Gastrocnemius medialis (tissue), 4 donors: ENCODE results near the gene KRT8. TPM values are rescaled to one million over a fixed set of nuclear protein-coding genes. Genes with fewer than 3 reads are reported as not detected.
"Not testable (repeated sequence)": the region's sequence is repeated elsewhere in the genome, so short reads cannot be mapped to it uniquely, and the experiment has no call there.

Source experiments
- ATAC-seq, 2 donors: fragments of 150-250 bp; one replicate each; pipeline ENCODE4 v1.9.1; 2016
- DNase-seq, 2 donors: peaks; one replicate each; pipeline ENCODE4 v3.0.0-alpha.2; 2019
- H3K27ac ChIP-seq, 4 donors: fragments of 200-600 bp; sonication (generic); 1 replicate in 1 of 4; 2 replicates in 3 of 4; pipeline ENCODE4 v1.5.1; 2016 to 2018; ENCODE audit warnings: mild to moderate bottlenecking in 2 of 4, moderate library complexity in 1 of 4
- H3K27me3 ChIP-seq, 3 donors: fragments of 200-600 bp; sonication (generic) in 2 of 3; 1 replicate in 1 of 3; 2 replicates in 2 of 3; pipeline versions ENCODE4 v1.5.1 to v1.6.0; 2016 to 2019; ENCODE audit warnings: mild to moderate bottlenecking in 1 of 3, moderate library complexity in 1 of 3
- H3K36me3 ChIP-seq, 2 donors: fragments of 200-600 bp; sonication (generic) in 1 of 2; one replicate each; pipeline ENCODE4 v1.5.1; 2017 to 2018
- H3K4me1 ChIP-seq, 2 donors: fragments of 200-600 bp; sonication (generic) in 1 of 2; one replicate each; pipeline ENCODE4 v1.5.1; 2016 to 2017; ENCODE audit warnings: mild to moderate bottlenecking in 2 of 2
- H3K4me3 ChIP-seq, 4 donors: fragments of 200-600 bp; sonication (generic) in 3 of 4; 1 replicate in 1 of 4; 2 replicates in 3 of 4; pipeline ENCODE4 v1.5.1; 2016 to 2019; ENCODE audit warnings: mild to moderate bottlenecking in 2 of 4
- H3K9me3 ChIP-seq, 3 donors: fragments of 200-600 bp; sonication (generic) in 2 of 3; 1 replicate in 1 of 3; 2 replicates in 2 of 3; pipeline ENCODE4 v1.5.1; 2016 to 2019
- CTCF ChIP-seq, 5 experiments: fragments of 450-650 bp in 3 of 5; fragments of 200-600 bp in 2 of 5; sonication (generic) in 2 of 5; IDR thresholded peaks in 4 of 5; conservative IDR thresholded peaks in 1 of 5; 1 replicate in 4 of 5; 2 replicates in 1 of 5; pipeline ENCODE4 v1.5.1; 2016 to 2019; ENCODE audit warnings: antibody characterized with exemption in 5 of 5, mild to moderate bottlenecking in 3 of 5, moderate library complexity in 3 of 5
- POLR2A ChIP-seq, 2 donors: fragments of 450-650 bp; IDR thresholded peaks; one replicate each; pipeline ENCODE4 v1.6.1; 2017; ENCODE audit warnings: antibody characterized with exemption in 2 of 2, mild to moderate bottlenecking in 2 of 2, moderate library complexity in 2 of 2
- in situ Hi-C, 4 donors: fragments of 200-750 bp; cut with MboI; loops; one replicate each; pipeline versions ENCODE4 v1.15.0 to v1.8.0; 2017; ENCODE audit warnings: low sequenced_read_pairs in 4 of 4
- intact Hi-C: fragments of 100-400 bp; cut with DNase I; formaldehyde crosslinking; loops from one replicate; pipeline ENCODE4 v1.15.1; 2023; ENCODE audit warnings: low total_unique reads
- total RNA-seq, 4 donors: library from RNA; depleted of rRNA; stranded (reverse); fragments of >200 nt; gene quantifications; one replicate each; pipeline versions ENCODE4 v1.1.0 to v1.2.3, GENCODE V29; 2016

The KRT8 gene
- total RNA-seq, 4 donors from 2014 or later, result 1.4 to 7.0 (median 3.1) TPM; not detected in 1

GRCh38 chr12:52884526-52885293 is 20.2 kb downstream of the KRT8 start:
- no peak overlapping the region for H3K4me3 ChIP-seq

GRCh38 chr12:52880499-52880898 is 24.4 kb downstream of the KRT8 start:
- DNase-seq, H3K4me1 ChIP-seq, H3K36me3 ChIP-seq, H3K4me3 ChIP-seq, H3K9me3 ChIP-seq, ATAC-seq, H3K27me3 ChIP-seq, H3K27ac ChIP-seq: not testable (repeated sequence)
- in situ Hi-C loops (loop anchor here (5.0 to 25.0 kb wide), 10 partner anchors 102 to 726 kb away; partner anchors contain the start of genes KRT85 (in 1 of the 4) and SOAT2 (in 1 of the 4)), intact Hi-C loops (loop anchor here (5.0 kb wide), 1 partner anchor 508 kb away; no protein-coding TSS in a partner anchor)

More at GRCh38 chr12:52884526-52885293, 20.2 kb downstream of the KRT8 start:
- DNase-seq, result peak; percentile 31 to 37
- in situ Hi-C loops, result loop anchor here (5.0 to 25.0 kb wide), 11 partner anchors 93 to 730 kb away; partner anchors contain the start of genes KRT85 (in 1 of the 4) and SOAT2 (in 1 of the 4)
- H3K36me3 ChIP-seq, result no peaks in the 10 kb centered on the region
- peak in 1 of 2 donors; percentile 63 for ATAC-seq
- no peak overlapping the region for H3K27ac ChIP-seq
- no peaks in the 10 kb centered on the region for H3K9me3 ChIP-seq
- peaks cover 0 to 2% of the 10 kb centered on the region in 2 donors for H3K4me1 ChIP-seq
- peaks cover 0 to 4% (median 3%) of the 10 kb centered on the region in 3 donors for H3K27me3 ChIP-seq
- TF ChIP-seq POLR2A (IDR thresholded peaks at IDR 0.05), result no peak
- TF ChIP-seq CTCF (IDR thresholded peaks at IDR 0.05 in 4 of 5, conservative IDR thresholded peaks at IDR 0.05 in 1 of 5), result peak; percentile 68 to 87 (median 81)
- intact Hi-C loops, result loop anchor here (1.0 to 5.0 kb wide), 3 partner anchors 97 to 512 kb away; partner anchors contain the start of gene IGFBP6

- no peaks in the 10 kb centered on the region for H3K9me3 ChIP-seq
- DNase-seq (peak; percentile 47 to 53), ATAC-seq (peak; percentile 83 to 89)
- TF ChIP-seq POLR2A (IDR thresholded peaks at IDR 0.05), result no peak
- TF ChIP-seq CTCF (IDR thresholded peaks at IDR 0.05 in 4 of 5, conservative IDR thresholded peaks at IDR 0.05 in 1 of 5), result peak; percentile 63 to 73 (median 65)
- intact Hi-C loops, result loop anchor here (2.0 to 5.0 kb wide), 3 partner anchors 297 to 723 kb away; no protein-coding TSS in a partner anchor
- peak overlapping the region in 2 of 4 donors; percentile 21 to 35 for H3K4me3 ChIP-seq
- H3K27ac ChIP-seq, result no peak overlapping the region
- in situ Hi-C loops, result loop anchor here (5.0 to 25.0 kb wide), 10 partner anchors 103 to 725 kb away; partner anchors contain the start of genes KRT85 (in 1 of the 4) and SOAT2 (in 1 of the 4)
- H3K27me3 ChIP-seq, result peaks cover 0 to 4% (median 3%) of the 10 kb centered on the region in 3 donors
- peaks cover 2 to 8% of the 10 kb centered on the region in 2 donors for H3K4me1 ChIP-seq
- H3K36me3 ChIP-seq, result no peaks in the 10 kb centered on the region
These were observed 25.2 kb downstream of the KRT8 start for GRCh38 chr12:52879394-52880351.

- Histone ChIP-seq H3K4me1 (peaks cover 5 to 13% of the 10 kb centered on the region in 2 donors), H3K27ac (no peak overlapping the region), H3K4me3 (no peak overlapping the region), H3K36me3 (no peaks in the 10 kb centered on the region), H3K27me3 (peaks cover 0 to 4% (median 3%) of the 10 kb centered on the region in 3 donors), H3K9me3 (no peaks in the 10 kb centered on the region)
- in situ Hi-C loops (loop anchor here in 3 of 4 donors (5.0 to 25.0 kb wide), 3 partner anchors 234 to 721 kb away; partner anchors contain the start of gene SOAT2 (in 1 of the 3)), intact Hi-C loops (loop anchor here (2.0 to 5.0 kb wide), 2 partner anchors 296 to 722 kb away; no protein-coding TSS in a partner anchor)
- TF ChIP-seq CTCF (IDR thresholded peaks at IDR 0.05 in 4 of 5, conservative IDR thresholded peaks at IDR 0.05 in 1 of 5) (no peak), POLR2A (IDR thresholded peaks at IDR 0.05) (no peak)
- DNase-seq (no peak), ATAC-seq (no peak)
These were observed 26.1 kb downstream of the KRT8 start for GRCh38 chr12:52878507-52879393.
